ENCODE results near the gene CYP4F3. TPM values are rescaled to one million over a fixed set of nuclear protein-coding genes. Genes with fewer than 3 reads are reported as not detected.
"Not testable (repeated sequence)": the region's sequence is repeated elsewhere in the genome, so short reads cannot be mapped to it uniquely, and the experiment has no call there.

Gene CYP4F3
- polyA plus RNA-seq, 1 experiment, result 0.11 TPM

GRCh38 chr19:15675560-15675959, 34.9 kb downstream of the CYP4F3 start:
- POLR2A ChIA-PET, result no interaction called here
- CTCF ChIA-PET, result interaction anchor here (0.6 kb wide), 1 partner anchor 1102 kb away, joined by 3 read pairs; no protein-coding TSS in a partner anchor
- no peak for TF ChIP-seq CTCF (IDR thresholded peaks at IDR 0.05; ENCODE audit: low read depth, low read length)
- no peak overlapping the region for H3K4me3 ChIP-seq (ENCODE audit: low read depth, low read length)
- no peak overlapping the region for H3K27ac ChIP-seq (ENCODE audit: low read depth, low read length)
- H3K27me3 ChIP-seq (ENCODE audit: control insufficient read depth, insufficient read depth, low read length), result no peaks in the 10 kb centered on the region
- DNase-seq (ENCODE audit: low read depth, low spot score), result no peak
- peaks cover 25% of the 10 kb centered on the region for H3K9me3 ChIP-seq (ENCODE audit: control insufficient read depth, insufficient read depth, low read length)

GRCh38 chr19:15679089-15679488, 38.4 kb downstream of the CYP4F3 start:
- CTCF ChIA-PET, result no interaction called here
- no peak for DNase-seq (ENCODE audit: low read depth, low spot score)
- POLR2A ChIA-PET, result no interaction called here

GRCh38 chr19:15679865-15680264, 39.2 kb downstream of the CYP4F3 start:
- DNase-seq (ENCODE audit: low read depth, low spot score); CTCF ChIA-PET; POLR2A ChIA-PET; H3K27me3 ChIP-seq (ENCODE audit: control insufficient read depth, insufficient read depth, low read length); H3K4me3 ChIP-seq (ENCODE audit: low read depth, low read length); H3K27ac ChIP-seq (ENCODE audit: low read depth, low read length): not testable (repeated sequence)
- peaks cover 19% of the 10 kb centered on the region for H3K9me3 ChIP-seq (ENCODE audit: control insufficient read depth, insufficient read depth, low read length)

More at GRCh38 chr19:15679089-15679488, 38.4 kb downstream of the CYP4F3 start:
- TF ChIP-seq CTCF (IDR thresholded peaks at IDR 0.05; ENCODE audit: low read depth, low read length), result no peak
- peaks cover 18% of the 10 kb centered on the region for H3K9me3 ChIP-seq (ENCODE audit: control insufficient read depth, insufficient read depth, low read length)
- no peaks in the 10 kb centered on the region for H3K27me3 ChIP-seq (ENCODE audit: control insufficient read depth, insufficient read depth, low read length)
- no peak overlapping the region for H3K27ac ChIP-seq (ENCODE audit: low read depth, low read length)
- no peak overlapping the region for H3K4me3 ChIP-seq (ENCODE audit: low read depth, low read length)

- POLR2A ChIA-PET, result no interaction called here
- DNase-seq (ENCODE audit: low read depth, low spot score), result no peak
- Histone ChIP-seq H3K4me3 (ENCODE audit: low read depth, low read length) (no peak overlapping the region), H3K27me3 (ENCODE audit: control insufficient read depth, insufficient read depth, low read length) (no peaks in the 10 kb centered on the region), H3K27ac (ENCODE audit: low read depth, low read length) (no peak overlapping the region), H3K9me3 (ENCODE audit: control insufficient read depth, insufficient read depth, low read length) (peaks cover 22% of the 10 kb centered on the region)
- CTCF ChIA-PET, result no interaction called here
- TF ChIP-seq CTCF (IDR thresholded peaks at IDR 0.05; ENCODE audit: low read depth, low read length), result no peak
These were observed 40.0 kb downstream of the CYP4F3 start for GRCh38 chr19:15680478-15681322.

GRCh38 chr19:15683411-15683810, 42.7 kb downstream of the CYP4F3 start:
- Histone ChIP-seq H3K9me3 (ENCODE audit: control insufficient read depth, insufficient read depth, low read length) (peaks cover 24% of the 10 kb centered on the region), H3K27me3 (ENCODE audit: control insufficient read depth, insufficient read depth, low read length) (no peaks in the 10 kb centered on the region), H3K27ac (ENCODE audit: low read depth, low read length) (no peak overlapping the region), H3K4me3 (ENCODE audit: low read depth, low read length) (no peak overlapping the region)
- POLR2A ChIA-PET, result no interaction called here
- no peak for TF ChIP-seq CTCF (IDR thresholded peaks at IDR 0.05; ENCODE audit: low read depth, low read length)
- no peak for DNase-seq (ENCODE audit: low read depth, low spot score)
- CTCF ChIA-PET, result no interaction called here
